Neural progenitor cell (in vitro differentiated cells): ENCODE data around the gene ATP11A.

Experiments used
- CTCF ChIP-seq: fragments of 200-600 bp; sonication (generic); IDR thresholded peaks from 2 replicates; pipeline ENCODE4 v1.5.1; 2017; ENCODE audit warnings: antibody characterized with exemption, mild to moderate bottlenecking
- EZH2 ChIP-seq: fragments of 200-600 bp; sonication (generic); IDR thresholded peaks from 2 replicates; pipeline ENCODE4 v1.6.1; 2017; ENCODE audit warnings: antibody characterized with exemption, mild to moderate bottlenecking, moderate library complexity

- TF ChIP-seq CTCF = no peak
- no peak for TF ChIP-seq EZH2
These were observed 113.6 kb downstream of the ATP11A start for GRCh38 chr13:112803422-112803821.
